ENCODE measurements around the gene NDUFA3. TPM values are rescaled to one million over a fixed set of nuclear protein-coding genes. Genes with fewer than 3 reads are reported as not detected.
"Not testable (repeated sequence)": the region's sequence is repeated elsewhere in the genome, so short reads cannot be mapped to it uniquely, and the experiment has no call there.

Gene NDUFA3
- total and polyA plus RNA-seq, 7 donors = 18.8 to 207 (median 32.4) TPM

DNA sequence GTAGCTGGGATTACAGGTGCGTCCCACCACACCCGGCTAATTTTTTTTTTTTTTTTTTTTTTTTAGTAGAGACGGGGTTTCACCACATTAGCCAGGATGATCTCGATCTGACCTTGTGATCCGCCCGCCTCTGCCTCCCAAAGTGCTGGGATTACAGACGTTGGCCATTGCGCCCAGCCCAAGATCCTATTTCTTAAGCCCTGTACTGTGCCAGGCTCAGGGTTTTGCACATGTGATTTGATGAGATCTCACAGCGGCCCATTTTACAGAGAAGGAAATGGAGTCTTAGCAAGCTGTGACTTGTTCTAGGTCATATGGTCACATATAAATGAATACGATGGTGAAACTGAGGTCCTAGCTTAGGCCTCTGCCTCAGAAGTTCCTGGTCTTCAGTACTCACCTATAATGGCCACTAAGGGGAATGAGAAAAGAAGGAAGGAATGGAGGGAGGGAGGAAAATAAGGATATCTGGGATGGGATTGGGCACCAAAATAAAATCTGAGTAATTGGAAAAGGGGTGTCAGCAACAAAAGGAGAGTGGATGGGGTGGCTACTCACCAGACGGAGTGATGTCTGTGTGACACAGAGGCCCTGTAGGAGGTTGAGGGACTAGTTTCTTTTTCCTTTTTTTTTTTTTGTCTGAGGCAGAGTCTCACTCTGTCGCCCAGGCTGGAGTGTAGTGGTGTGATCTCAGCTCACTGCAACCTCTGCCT is 3.3 kb upstream of the NDUFA3 start:
- Histone ChIP-seq H3K9me3 (no peaks in the 10 kb centered on the region), H3K36me3 (no peaks in the 10 kb centered on the region), H3K27ac (no peak overlapping the region), H3K27me3 (peaks cover 0 to 15% (median 8%) of the 10 kb centered on the region in 3 donors), H3K4me1 (peaks cover 0 to 30% (median 25%) of the 10 kb centered on the region in 4 donors), H3K4me3 (no peak overlapping the region)
- intact Hi-C loops (cut with DNase I) = no loop called here
- WGBS, 2 donors = 90 to 91% methylated on average over 12 of the region's 12 CpGs
- no peak for TF ChIP-seq POLR2AphosphoS5 (IDR thresholded peaks at IDR 0.05)
- no peak for TF ChIP-seq POLR2A (IDR thresholded peaks at IDR 0.05)
- TF ChIP-seq EP300 (IDR thresholded peaks at IDR 0.05) = no peak
- TF ChIP-seq, protein P1, sequence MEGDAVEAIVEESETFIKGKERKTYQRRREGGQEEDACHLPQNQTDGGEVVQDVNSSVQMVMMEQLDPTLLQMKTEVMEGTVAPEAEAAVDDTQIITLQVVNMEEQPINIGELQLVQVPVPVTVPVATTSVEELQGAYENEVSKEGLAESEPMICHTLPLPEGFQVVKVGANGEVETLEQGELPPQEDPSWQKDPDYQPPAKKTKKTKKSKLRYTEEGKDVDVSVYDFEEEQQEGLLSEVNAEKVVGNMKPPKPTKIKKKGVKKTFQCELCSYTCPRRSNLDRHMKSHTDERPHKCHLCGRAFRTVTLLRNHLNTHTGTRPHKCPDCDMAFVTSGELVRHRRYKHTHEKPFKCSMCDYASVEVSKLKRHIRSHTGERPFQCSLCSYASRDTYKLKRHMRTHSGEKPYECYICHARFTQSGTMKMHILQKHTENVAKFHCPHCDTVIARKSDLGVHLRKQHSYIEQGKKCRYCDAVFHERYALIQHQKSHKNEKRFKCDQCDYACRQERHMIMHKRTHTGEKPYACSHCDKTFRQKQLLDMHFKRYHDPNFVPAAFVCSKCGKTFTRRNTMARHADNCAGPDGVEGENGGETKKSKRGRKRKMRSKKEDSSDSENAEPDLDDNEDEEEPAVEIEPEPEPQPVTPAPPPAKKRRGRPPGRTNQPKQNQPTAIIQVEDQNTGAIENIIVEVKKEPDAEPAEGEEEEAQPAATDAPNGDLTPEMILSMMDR (IDR thresholded peaks at IDR 0.05) = no peak
- DNase-seq = no peak

DNA sequence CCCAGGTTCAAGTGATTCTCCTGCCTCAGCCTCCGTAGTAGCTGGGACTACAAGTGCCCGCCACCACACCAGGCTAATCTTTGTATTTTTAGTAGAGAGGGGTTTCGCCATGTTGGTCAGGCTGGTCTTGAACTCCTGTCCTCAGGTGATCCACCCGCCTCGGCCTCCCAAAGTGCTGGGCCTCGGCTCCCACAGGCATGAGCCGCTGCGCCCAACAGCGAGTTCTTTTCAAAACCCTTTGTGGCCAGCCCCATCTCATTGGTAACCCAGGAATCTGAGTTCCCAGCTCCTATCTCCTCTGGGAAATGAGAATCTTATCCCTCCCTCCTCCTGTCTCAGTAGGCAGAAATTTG is 2.8 kb upstream of the NDUFA3 start:
- not testable (repeated sequence) for H3K4me3 ChIP-seq, H3K36me3 ChIP-seq, DNase-seq, H3K9me3 ChIP-seq, H3K27ac ChIP-seq
- intact Hi-C loops (cut with DNase I) = loop anchor here (5.0 kb wide), 2 partner anchors 123 to 258 kb away; no protein-coding TSS in a partner anchor
- peaks cover 0 to 11% (median 8%) of the 10 kb centered on the region in 3 donors for H3K27me3 ChIP-seq
- WGBS, 2 donors = 82 to 85% methylated on average over 9 of the region's 9 CpGs
- peaks cover 0 to 30% (median 26%) of the 10 kb centered on the region in 4 donors for H3K4me1 ChIP-seq

DNA sequence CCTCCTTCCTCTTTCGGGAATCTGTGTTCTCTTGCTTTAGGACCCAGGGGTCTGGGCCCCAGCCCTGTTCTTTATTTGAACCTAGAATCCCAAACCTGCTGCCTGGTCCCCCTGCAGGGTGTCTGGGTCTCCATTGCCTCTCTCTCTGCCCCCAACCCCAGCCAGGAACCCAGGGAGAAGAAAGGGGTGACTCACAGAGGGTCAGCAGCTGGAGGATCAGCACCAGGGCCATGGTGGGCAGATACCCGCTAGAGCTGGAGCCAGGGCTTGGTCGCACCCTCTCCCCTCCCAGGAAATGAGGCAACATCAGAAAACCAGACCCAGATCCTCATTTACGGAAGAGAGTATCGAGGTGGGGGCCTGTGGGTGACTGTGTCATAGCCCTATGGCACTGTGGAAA is 2.1 kb upstream of the NDUFA3 start, which contains the start of gene OSCAR:
Gene OSCAR, minus strand, starts transcription at position 243 of the 400 bp plus-strand sequence. Its CDS starts 11 bp downstream, at position 232.
- H3K27ac ChIP-seq = no peak within 1 kb of the TSS
- peaks cover 0 to 3% (median 0%) of the 10 kb centered on the region in 4 donors for H3K36me3 ChIP-seq
- DNase-seq = no peak
- 52 to 72% methylated on average over 5 of the region's 5 CpGs for WGBS, 2 donors
- H3K9me3 ChIP-seq = no peaks in the 10 kb centered on the region
- peaks cover 0 to 25% (median 23%) of the 10 kb centered on the region in 4 donors for H3K4me1 ChIP-seq
- peaks cover 0 to 5% (median 3%) of the 10 kb centered on the region in 3 donors for H3K27me3 ChIP-seq
- no peak for TF ChIP-seq POLR2AphosphoS5 (IDR thresholded peaks at IDR 0.05)
- no peak for TF ChIP-seq EP300 (IDR thresholded peaks at IDR 0.05)
- TF ChIP-seq POLR2A (IDR thresholded peaks at IDR 0.05) = no peak
- intact Hi-C loops (cut with DNase I) = loop anchor here (5.0 kb wide), 2 partner anchors 123 to 258 kb away; no protein-coding TSS in a partner anchor
- no peak within 1 kb of the TSS for H3K4me3 ChIP-seq

DNA sequence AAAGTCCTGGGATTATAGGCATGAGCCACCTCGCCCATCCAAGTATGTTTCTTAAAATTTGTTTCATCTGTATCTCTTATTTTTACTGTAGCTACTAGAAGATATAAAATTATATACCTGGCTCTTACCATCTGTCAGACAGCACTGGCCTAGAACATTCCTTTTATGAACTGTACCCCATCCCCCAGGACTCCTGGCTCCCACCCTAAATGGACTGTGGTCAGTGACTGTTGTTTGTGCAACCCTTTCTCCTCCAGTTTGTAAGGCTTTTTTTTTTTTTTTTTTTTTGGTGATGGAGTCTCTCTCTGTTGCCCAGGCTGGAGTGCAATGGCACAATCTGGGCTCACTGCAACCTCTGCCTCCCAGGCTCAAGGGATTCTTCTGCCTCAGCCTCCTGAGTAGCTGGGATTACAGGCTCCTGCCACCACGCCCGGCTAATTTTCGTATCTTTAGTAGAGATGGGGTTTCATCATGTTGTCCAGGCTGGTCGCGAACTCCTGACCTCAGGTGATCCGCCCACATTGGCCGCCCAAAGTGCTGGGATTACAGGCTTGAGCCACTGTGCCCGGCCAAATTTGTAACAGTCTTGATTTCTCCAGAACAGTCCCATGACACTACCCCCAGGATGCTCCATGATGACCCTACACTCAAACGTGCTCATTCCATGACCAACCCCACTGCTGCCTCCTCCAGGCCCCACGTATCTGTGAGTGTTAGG is 2.5 kb downstream of the NDUFA3 start:
- TF ChIP-seq, protein P1 (IDR thresholded peaks at IDR 0.05) = no peak
- TF ChIP-seq EP300 (IDR thresholded peaks at IDR 0.05) = no peak
- no peak for TF ChIP-seq POLR2AphosphoS5 (IDR thresholded peaks at IDR 0.05)
- no peak for TF ChIP-seq POLR2A (IDR thresholded peaks at IDR 0.05)
- peaks cover 8 to 49% (median 34%) of the 10 kb centered on the region in 4 donors for H3K36me3 ChIP-seq

DNA sequence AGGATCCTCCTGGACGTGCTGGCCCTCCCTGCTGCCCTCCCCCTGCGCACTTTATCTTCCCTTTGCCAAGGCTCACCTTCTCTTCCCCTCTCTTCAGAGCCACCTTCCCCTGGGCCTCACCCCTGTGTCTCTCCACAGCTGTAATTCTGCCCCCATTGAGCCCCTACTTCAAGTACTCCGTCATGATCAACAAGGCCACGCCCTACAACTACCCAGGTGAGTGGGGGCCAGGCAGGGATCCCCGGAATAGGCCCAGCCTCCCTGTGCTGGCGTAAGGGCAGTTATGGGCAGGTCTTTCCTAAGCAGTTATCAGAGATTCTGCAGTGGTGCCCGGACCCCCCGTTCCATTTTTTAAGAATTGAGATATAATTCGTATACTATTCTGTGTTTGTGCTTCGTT is 3.1 kb downstream of the NDUFA3 start:
- H3K27me3 ChIP-seq = no peaks in the 10 kb centered on the region
- H3K36me3 ChIP-seq = peaks cover 8 to 56% (median 39%) of the 10 kb centered on the region in 4 donors
- no peaks in the 10 kb centered on the region for H3K9me3 ChIP-seq
- whole genome bisulfite sequencing, 2 donors = 90 to 92% methylated on average over 10 of the region's 10 CpGs
- no peak overlapping the region for H3K4me3 ChIP-seq
- intact Hi-C loops (cut with DNase I) = no loop called here
- TF ChIP-seq POLR2A (IDR thresholded peaks at IDR 0.05) = no peak
- TF ChIP-seq POLR2AphosphoS5 (IDR thresholded peaks at IDR 0.05) = no peak
- TF ChIP-seq EP300 (IDR thresholded peaks at IDR 0.05) = no peak
- TF ChIP-seq, protein P1 (IDR thresholded peaks at IDR 0.05) = no peak
- H3K27ac ChIP-seq = no peak overlapping the region
- peak; percentile 39 for DNase-seq
- H3K4me1 ChIP-seq = peaks cover 0 to 18% (median 16%) of the 10 kb centered on the region in 4 donors

More for the DNA sequence above, 2.5 kb downstream of the NDUFA3 start:
- Histone ChIP-seq H3K4me3 (no peak overlapping the region), H3K27me3 (no peaks in the 10 kb centered on the region), H3K4me1 (peaks cover 0 to 18% (median 16%) of the 10 kb centered on the region in 4 donors), H3K27ac (no peak overlapping the region), H3K9me3 (no peaks in the 10 kb centered on the region)
- peak; percentile 43 for DNase-seq
- intact Hi-C loops (cut with DNase I) = loop anchor here (5.0 kb wide), 2 partner anchors 128 to 263 kb away; no protein-coding TSS in a partner anchor
- 90% methylated on average over 11 of the region's 11 CpGs for WGBS, 2 donors
